Measurements from ENCODE around the gene CBARP.

Gene CBARP, protein sequence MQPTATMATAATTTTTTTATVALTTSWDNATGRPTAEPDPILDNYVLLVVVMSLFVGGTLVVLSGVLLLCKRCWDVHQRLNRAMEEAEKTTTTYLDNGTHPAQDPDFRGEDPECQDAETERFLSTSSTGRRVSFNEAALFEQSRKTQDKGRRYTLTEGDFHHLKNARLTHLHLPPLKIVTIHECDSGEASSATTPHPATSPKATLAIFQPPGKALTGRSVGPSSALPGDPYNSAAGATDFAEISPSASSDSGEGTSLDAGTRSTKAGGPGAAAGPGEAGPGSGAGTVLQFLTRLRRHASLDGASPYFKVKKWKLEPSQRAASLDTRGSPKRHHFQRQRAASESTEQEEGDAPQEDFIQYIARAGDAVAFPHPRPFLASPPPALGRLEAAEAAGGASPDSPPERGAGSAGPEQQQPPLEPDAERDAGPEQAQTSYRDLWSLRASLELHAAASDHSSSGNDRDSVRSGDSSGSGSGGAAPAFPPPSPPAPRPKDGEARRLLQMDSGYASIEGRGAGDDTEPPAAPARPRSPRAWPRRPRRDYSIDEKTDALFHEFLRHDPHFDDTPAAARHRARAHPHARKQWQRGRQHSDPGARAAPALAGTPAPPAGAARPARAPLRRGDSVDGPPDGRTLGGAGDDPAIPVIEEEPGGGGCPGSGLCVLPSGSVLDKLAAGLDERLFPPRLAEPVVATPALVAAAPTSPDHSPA

DNA sequence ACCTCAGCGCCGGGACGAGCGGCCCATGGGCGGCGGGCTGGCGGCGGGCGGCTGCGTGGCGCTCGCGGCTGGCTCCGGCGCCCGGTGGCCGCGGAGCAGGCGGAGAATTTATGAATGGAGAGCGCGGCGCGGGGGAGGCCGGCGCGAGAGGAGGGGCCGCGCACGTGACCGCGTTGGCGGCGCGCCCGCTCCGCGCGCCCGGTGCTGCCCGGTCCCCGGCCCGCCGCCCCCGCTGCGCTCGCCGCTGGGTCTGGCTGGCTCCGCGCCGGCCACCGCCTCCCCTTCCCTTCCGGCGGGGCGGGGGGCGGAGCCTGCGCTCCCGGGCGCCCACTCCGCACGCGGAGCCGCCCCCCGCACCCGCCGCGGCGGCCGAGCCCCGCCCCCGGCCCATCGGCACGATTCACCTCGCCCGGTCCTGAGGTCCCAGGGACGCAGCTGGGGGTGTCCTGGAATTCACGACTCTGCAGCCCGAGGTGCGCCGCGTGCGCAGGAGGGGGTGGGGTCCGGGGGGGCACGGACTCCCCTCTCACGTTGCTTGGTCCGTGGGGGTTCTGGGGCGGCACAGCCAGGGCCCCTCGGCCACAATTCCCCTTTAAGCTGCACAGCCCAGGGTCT is at the start of gene CBARP:
Gene CBARP (minus strand): TSS at position 252 of the 615 bp plus-strand sequence. CDS start 1,905 bp downstream, outside the sequence.
- DNase-seq = no peak

DNA sequence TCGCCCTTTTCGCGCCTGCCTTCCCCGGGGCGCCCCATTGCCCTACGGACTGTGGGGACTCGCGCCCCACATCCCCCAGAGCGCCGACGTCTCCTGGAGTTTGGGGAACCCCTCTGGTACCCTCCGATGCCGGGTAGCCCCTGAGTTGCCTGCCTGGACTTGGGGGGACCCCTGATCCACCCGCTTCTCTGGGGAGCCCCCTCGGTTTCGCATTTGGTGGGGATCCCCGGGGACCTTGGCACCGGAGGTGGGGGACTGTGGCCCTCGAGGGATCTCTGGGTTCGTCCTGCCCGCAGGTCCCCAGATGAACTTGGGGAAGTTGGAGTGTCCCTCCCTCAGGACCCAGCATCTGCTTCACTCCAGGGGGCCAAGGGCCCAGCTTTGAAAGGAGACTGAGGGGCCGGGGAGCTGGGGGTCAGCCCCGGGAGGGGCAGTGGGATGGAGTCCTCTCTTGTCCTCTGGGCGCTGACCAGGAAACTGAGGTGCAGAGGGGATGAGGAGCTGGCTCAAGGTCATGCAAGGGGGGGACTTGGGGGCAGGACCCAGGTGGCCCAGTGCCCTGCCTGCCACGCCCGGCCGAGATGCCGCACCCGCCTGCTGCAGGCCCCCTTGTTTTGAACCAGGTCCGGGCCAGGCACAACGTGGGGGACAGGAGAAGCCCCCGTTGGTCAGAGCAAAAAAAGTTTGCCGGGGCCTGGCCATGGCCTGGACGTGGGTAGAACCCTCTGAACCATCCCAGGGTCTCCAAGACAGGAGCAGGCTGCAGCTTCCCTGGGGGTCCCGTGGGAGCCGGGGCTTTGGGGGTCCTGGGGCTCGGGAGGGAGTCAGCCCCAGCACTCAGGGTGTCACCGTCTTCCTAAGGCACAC is 48.9 kb upstream of the CBARP start:
- no peak for DNase-seq

DNA sequence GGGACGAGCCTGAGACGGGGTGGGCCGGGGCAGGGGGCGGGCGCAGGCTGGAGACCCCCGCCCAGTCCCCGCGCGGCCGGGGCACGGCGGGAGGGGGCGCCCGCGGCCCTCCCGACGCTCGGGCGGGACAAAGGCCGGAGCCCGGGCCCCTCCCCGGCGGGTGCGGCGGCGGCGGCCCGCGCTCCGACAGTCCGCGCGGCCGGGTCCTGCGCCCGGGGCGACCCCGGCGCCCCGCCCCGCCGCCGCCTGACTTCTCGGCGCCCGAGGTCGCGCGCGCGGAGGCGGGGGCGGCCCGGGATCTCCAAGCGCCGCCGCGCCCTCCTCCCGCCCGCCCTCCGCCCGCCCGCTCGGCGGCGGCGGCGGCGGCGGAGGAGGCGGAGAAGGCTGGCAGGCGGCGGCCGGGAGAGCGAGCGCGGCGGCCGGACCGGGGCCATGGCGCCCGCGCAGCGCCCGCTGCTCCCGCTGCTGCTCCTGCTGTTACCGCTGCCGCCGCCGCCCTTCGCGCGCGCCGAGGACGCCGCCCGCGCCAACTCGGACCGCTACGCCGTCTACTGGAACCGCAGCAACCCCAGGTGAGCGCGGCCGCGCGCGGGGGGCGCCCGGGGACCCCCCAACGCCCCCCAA is 48.0 kb upstream of the CBARP start, which contains the start of gene EFNA2:
Gene EFNA2 (plus strand): TSS at position 137 of the 624 bp plus-strand sequence. CDS start 296 bp downstream, at position 433.
- no peak for DNase-seq

DNA sequence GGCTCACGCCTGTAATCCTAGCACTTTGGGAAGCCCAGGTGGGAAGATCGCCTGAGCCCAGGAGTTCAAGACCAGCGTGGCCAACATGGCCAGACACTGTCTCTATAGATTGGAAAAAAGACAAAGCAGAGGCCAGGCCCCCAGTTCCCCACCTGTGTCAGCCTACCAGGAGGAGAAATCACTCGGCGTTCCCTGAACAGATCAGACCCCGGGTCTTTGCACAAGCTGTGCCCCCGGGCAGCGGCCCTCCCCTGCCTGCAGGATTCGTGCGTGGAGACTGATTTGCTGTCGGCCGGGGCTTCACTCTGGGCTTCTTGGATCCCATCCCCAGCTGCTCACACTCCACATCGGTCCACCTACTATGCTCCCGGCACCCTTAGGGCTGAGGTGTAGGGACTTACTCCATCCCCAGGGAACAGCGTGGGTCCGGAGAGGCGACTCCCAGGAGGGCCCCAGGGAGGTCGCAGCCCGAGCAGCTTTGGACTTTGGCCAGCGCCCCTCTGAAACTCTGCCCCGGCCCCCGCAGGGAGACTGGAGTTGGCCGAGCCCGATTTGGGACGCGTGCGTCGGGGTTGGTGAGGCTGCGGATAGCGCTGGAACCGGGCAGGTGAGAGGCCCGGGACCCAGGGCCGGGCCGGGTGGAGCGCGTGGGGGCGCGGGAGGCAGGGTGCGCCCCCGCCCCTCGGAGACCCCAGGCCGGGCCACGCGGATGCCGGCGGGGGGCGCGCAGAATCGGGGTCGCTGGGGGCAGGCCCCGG is 47.4 kb upstream of the CBARP start:
- no peak for DNase-seq

DNA sequence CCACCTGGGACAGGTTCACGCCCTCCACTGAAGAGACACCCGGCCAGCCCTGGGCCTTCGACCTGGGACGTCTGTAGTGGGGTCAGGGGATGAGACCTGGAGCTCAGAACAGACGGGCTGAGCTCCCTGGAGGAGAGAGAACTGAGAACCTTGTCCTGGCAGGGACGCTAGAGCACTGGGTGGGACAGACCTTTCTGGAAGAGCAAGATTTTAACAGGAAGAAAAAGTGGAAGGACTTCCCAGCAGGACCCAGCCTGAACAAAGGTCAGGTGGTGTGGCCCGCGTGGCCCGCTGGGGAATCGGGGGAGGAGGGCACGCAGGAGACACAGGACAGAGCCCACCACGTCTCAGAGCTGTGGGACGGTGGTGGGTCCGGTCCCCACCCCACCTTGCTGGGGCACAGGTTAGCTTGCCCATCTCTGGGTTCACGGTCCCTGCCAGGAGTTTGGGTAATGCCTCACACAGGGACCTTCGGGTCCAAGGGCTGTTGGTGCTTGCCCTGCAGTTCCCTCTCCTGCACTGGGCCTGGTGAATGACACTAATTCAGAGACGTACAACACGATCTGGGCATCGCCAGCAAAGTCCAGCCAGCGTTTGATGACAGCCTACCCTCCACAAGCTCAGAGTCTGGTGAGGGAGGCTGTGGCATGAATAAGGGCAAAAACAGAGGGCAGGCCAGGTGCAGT is 46.6 kb upstream of the CBARP start:
- DNase-seq = no peak

DNA sequence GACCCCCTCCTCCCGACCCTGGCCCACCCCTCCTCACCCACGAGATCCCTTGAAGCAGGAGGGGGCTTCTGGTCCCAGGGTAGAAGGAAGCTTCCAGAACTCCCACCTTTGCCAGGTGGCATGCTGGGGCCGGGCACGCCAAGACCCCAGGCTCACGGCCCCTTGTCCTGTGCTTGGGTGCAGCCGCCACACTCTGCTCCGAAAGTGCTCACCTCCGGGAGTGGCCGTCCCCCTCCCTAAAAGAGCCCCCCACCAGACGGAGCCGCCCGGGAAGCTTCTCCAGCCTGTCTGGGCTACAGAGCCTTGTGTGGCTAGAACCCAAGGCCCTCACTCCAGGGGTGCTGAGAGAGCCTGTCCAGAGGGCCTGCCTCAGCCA is 46.1 kb upstream of the CBARP start:
- no peak for DNase-seq

DNA sequence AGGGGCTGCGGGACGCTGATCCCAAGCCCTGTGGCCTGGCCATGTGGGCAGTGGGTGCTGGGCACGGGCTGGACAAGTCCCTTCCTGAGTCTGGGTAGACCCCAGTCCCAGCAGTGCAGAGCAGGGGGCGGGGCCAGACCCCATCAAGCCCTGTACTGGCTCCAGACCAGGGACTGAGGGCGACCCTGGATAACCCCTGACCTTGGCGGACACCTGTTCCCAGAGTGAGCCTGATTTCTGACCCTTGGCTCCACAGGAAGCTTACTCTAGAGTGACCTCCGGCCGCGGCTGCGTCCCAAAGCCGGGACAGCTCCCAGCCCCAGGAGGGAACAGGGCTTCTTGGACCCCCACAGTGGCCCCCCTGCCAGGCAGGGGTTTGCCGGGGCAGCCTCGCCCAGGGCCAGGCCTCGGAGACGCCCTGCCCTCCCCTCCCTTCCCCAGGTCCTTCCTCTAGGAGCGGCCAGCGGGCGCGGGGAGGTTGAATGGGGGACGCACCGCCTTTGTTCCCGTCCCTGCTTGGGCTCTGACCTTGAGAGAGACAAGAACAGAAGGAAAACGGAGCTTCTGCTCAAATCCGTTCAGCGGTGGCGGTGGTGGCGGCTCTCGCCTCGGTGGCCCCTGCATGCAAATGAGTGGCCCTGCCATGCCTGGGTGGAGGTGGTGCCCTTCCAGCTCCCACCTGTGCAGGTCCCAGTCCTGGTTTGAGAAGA is 45.6 kb upstream of the CBARP start:
- DNase-seq = no peak

DNA sequence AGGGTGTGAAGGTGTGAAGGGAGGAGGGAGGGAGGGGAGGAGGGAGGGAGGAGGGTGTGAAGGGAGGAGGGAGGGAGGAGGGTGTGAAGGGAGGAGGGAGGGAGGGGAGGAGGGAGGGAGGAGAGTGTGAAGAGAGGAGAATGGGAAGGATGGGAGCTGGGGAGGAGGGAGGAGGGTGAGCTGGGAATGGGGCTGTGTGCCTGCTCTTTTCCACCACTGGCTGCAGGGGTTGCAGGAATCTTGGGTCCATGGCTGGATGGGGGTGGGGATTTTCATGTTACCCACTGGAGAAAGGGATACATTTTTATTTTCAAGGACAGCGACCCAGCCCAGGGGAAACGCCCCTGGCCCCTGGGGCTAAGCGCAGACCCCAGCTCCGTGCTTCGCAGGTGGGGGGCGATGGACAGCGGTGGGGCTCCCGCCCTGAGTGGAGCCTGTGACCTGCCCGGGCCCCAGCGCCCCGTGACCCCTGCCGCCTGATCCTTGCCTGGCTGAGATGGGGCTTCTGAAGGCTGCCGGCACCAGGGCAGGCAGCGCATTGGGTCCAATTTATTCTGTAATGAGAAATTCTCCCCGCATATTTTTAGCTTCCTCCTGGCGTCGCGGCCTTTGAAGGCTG is 44.9 kb upstream of the CBARP start:
- no peak for DNase-seq

DNA sequence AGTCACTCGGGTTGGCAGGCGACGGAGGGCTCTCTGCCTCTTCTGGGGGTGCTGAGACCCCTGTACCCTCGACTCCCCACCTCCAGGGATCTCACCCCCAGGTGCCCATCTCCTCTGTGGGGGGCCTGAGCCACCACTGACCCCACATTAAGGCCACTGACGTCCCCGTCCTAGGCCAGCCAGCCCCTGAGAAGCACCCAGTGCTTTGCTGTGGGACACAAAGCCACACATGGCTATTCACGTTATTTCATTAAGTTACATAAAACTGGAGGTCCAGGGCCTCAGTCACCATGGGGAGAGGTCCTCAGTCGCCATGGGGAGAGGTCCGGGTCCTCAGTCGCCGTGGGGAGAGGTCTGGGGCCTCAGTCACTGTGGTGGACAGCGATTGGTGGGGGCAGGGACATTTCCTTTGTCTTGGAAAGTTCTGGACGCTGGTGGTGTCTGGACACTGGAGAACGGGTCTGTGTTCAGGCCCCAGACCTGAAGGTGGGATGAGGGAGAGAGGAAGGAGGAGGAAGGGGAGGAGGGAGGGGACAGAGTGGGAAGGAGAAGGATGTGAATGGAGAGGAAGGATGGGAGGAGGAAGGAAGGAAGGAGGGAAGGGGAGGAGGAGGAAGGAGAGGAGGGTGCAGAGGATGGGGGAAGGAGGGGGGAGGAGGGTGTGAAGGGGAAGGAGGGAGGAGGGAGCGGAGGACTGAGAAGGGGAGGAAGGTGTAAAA is 43.9 kb upstream of the CBARP start:
- DNase-seq = no peak

DNA sequence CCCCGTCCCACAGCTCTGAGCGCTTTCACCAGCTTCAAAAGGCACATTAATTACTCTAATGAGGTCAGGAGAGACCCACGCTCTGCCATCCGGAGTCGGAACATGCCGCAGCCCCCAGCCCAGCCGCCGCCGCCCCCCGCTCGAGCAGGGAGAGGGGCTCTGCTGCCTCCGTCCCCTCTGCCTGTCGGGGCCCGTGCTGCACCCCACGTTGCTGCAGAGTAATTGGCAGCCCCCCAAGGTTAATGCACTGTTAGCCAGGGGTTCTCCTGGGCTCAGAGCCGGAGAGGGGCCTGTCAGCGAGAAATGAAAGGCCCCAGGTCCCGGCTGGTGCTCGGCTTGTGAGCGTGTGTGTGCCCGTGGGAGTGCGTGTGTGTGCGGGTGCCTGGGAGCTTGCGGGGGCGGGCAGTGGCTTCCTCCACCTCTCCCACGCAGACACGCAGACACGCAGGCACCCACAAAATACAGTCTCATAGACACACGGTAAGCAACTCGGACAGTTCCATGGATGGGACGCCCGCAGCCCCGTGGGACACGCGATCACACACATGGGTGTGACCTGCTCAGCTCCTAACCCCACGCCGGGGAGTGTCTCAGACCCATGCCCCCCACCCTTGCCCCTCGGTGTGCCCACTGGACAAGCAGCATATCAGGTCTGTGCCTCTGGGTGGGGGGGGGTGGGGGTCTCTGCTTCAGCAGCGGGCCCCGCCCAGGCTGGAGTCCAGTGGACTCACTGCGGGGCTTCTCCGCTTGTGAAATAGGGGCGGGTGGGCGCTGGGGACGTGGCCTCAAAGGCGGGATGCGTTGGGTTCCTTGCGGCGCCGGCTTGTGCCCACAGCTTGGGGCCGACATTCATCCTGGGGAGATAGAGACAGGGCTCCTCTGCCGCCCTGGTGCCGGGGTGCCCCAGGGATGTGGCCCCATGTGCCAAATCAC is 43.1 kb upstream of the CBARP start:
- no peak for DNase-seq

DNA sequence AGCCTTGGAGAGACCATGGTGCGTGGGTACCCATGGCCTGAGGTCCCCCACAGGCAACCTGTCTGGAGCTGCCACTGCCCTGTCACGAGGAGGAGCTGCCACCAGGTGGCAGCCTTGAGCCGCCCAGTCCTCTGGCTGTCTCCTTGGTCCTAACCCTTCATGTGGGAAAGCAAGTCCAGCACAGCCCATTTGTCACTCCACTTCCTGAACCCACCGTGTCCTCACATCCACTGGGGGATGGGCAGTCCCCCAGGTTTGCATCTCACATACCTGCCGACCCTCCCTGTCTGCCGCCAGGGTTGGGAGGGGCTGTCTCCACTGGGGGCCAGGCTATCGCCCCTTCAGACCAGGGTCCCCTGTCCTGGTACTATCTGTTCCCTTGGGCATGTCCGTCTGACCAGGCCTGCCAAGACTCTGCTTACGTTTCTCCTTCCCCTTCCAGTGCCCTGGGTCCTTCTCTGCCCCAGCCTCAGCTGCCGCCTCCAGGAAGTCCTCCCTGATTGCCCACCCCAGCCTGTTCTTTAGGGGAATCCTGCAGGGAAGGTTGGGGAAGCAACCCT is 42.1 kb upstream of the CBARP start:
- peak; percentile 87 for DNase-seq

DNA sequence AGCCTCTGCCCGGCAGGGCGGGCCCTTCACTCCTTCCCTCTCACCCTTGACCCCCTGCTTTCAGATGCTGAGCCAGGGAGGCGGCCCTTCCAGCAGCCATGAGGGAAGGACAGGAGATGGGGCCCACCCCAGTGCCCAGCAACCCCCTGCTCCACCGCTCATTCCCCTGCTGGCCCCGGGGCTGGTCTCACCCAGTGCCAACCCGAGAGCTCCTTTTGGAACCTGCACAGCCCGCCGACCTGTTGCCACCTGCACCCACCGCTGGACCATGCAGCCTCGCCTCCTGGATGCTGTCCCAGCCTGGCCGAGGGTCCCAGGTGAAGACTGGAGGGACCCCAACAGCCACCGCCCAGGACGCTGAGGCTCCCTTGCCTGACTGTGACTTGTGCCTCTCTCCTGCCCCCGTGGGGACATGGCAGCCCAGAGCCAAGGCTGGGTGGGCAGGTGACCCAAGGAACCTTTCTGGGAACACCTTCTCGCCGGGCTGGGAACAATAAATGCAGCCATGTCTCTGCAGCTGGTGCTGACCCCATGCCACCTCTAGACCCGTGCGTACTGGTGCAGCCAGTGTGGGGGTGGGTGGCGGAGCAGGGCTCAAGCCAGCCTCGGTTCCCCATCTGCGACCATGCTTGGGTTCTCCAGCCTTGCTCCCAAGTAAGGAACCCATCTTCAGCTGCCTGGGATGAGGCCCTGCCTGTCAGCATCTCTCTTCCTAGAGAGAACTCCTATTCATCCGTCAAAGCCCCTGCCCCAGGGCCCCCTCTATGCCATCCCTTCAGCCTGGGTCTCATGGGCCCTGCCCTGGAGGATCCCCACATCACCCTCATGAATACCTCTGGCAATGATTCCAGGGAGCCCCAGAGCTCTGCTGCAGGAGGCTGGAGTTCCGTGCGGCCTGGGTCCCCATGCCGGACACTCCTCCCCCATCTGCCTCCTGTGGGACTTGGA is 41.2 kb upstream of the CBARP start:
- no peak for DNase-seq

DNA sequence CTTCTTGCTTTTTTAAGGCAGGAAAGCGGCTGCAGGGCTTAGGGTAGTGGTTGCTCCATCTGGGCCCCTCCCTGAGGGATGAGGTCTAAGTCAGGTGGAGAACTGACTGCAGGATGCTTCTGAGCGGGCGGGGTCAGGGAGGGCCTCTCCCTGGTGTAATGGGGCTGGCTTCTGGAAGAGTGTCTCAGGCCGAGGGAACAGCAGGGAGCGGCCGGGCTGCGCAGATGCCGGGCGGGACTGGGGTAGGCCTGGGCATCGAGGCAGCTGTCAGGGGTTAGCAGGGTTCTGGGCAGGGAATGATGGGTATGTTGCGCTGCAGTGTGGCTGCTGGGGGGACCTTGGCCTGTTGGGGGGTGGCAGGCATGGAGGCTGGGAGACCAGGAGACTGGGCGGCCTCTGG is 40.3 kb upstream of the CBARP start:
- no peak for DNase-seq

DNA sequence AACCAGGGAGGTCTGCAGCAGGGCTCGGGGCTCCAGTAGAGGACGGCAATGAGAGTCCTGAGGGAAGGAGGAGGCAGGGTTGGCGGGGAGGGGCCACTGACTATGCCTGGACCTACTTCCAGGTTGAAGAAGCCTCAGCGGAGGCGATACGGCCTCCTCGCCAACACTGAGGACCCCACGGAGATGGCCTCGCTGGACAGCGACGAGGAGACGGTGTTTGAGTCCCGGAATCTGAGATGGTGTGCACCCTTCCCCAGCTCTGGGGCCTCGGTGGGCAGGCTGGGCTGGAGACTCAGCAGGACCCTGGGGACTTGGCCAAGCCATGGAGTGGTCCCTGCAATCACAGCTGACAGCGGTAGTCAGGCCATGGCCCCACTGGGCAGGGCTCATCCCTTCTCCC is 39.3 kb upstream of the CBARP start:
- DNase-seq = no peak

DNA sequence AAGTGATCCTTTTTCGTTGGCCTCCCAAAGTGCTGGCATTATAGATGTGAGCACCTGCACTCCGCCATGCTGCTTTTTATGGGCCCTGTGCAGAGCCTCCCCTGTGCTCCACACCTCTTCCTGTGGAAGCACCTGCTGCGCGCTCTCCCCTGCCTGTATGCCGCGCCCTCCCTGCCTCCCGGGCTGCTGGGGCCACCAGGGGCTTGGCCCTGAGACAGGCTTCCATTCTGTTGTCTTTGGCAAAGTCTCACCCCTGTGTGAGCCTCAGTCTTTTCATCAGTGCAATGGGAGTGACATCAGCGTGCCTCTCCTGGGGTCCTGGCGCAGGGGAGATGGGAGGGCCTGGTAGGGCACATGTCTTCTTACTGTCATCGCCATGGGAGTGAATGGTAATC is 38.8 kb upstream of the CBARP start:
- peak; percentile 60 for DNase-seq

DNA sequence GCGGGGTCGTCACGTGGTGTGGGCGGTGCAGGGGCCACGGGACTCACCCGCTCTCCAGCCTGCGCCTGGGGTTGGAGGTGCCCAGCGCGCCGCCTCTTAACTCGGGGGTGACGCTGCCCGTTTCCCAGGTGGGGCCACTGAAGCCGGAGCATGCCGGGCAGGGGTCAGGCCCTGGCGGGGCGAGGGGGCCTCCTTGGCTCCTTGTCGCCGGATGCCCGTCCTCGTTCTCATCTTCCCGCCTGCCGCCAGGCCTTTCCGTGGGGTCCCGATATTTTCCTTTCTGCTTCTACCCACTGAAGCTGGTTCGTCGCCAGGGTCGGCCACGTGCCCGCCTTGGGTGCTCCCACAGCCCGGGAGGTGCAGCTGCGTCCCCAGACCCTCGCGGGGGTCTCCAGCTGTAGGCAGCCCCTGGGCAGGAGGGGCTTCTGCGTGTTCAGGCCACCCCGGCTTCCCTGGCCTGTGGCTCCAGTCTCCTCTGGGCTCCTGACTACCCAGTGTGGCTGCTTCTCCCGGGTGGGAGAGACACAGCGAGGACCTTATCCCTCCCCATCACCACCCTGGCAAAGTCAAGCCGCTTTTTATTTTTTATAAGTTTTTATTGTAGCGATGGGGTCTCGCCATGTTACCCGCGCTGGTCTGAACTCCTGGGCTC is 38.3 kb upstream of the CBARP start:
- DNase-seq = no peak

Measured in activated CD4-positive, alpha-beta T cell treated with anti-CD3 and anti-CD28 coated beads for 48 hours (primary cell).